Astrocyte (in vitro differentiated cells and primary cell): Measurements from ENCODE around the gene CHPT1. TPM values are rescaled to one million over a fixed set of nuclear protein-coding genes. Genes with fewer than 3 reads are reported as not detected.

Experiments
- DNase-seq: peaks from one replicate; pipeline ENCODE4 v3.0.0-alpha.2; 2010; ENCODE audit warnings: low read depth
- FAIRE-seq: peaks from 2 replicates; lab custom pipeline; 2011; peaks lifted over from hg19 to GRCh38; lab: Jason Lieb, UNC
- H2AFZ ChIP-seq: 2 replicates; pipeline ENCODE4 v1.6.0; 2012; ENCODE audit warnings: low read depth, low read length, inconsistent platforms
- H3K27ac ChIP-seq: 2 replicates; pipeline ENCODE4 v1.5.1; 2011; ENCODE audit warnings: low read depth, low read length, inconsistent platforms
- H3K27me3 ChIP-seq: 2 replicates; pipeline ENCODE4 v1.6.0; 2011; ENCODE audit warnings: low read length, inconsistent platforms; ENCODE audit not compliant: insufficient read depth
- H3K36me3 ChIP-seq: 2 replicates; pipeline ENCODE4 v1.5.1; 2011; ENCODE audit warnings: low read length, inconsistent platforms; ENCODE audit not compliant: insufficient read depth
- H3K4me1 ChIP-seq: 2 replicates; pipeline ENCODE4 v1.5.1; 2011; ENCODE audit warnings: low read length, inconsistent platforms; ENCODE audit not compliant: insufficient read depth
- H3K4me2 ChIP-seq: 2 replicates; pipeline ENCODE4 v1.6.0; 2012; ENCODE audit warnings: low read length, inconsistent platforms
- H3K4me3 ChIP-seq: 2 replicates; pipeline ENCODE4 v1.5.1; 2011; ENCODE audit warnings: low read depth, mild to moderate bottlenecking, low read length, inconsistent platforms; ENCODE audit not compliant: insufficient read depth
- H3K79me2 ChIP-seq: 2 replicates; pipeline ENCODE4 v1.6.0; 2012; ENCODE audit warnings: mild to moderate bottlenecking, low read length, inconsistent platforms; ENCODE audit not compliant: insufficient read depth
- H3K9ac ChIP-seq: 2 replicates; pipeline ENCODE4 v1.6.0; 2012; ENCODE audit warnings: mild to moderate bottlenecking, low read length, inconsistent platforms
- H3K9me3 ChIP-seq: 2 replicates; pipeline ENCODE4 v1.5.1; 2012; ENCODE audit warnings: low read depth, mild to moderate bottlenecking, low read length, inconsistent platforms; ENCODE audit not compliant: insufficient read depth
- H4K20me1 ChIP-seq: 2 replicates; pipeline ENCODE4 v1.6.0; 2012; ENCODE audit warnings: low read length, inconsistent platforms; ENCODE audit not compliant: insufficient read depth
- H3K27ac Mint-ChIP-seq: one replicate; pipeline ENCODE4 v1.8.0; 2021; ENCODE audit warnings: mild to moderate bottlenecking, mixed read lengths; ENCODE audit not compliant: unreplicated experiment
- H3K27me3 Mint-ChIP-seq: one replicate; pipeline ENCODE4 v1.8.0; 2021; ENCODE audit warnings: low read depth, mixed read lengths; ENCODE audit not compliant: unreplicated experiment
- H3K36me3 Mint-ChIP-seq: one replicate; pipeline ENCODE4 v1.8.0; 2021; ENCODE audit warnings: low read depth, mixed read lengths; ENCODE audit not compliant: unreplicated experiment
- H3K4me1 Mint-ChIP-seq: one replicate; pipeline ENCODE4 v1.8.0; 2021; ENCODE audit warnings: low read depth, mixed read lengths; ENCODE audit not compliant: unreplicated experiment
- H3K4me3 Mint-ChIP-seq: one replicate; pipeline ENCODE4 v1.8.0; 2021; ENCODE audit warnings: mild to moderate bottlenecking, moderate library complexity, mixed read lengths; ENCODE audit not compliant: unreplicated experiment
- H3K9me3 Mint-ChIP-seq: one replicate; pipeline ENCODE4 v1.8.0; 2021; ENCODE audit warnings: mild to moderate bottlenecking, mixed read lengths; ENCODE audit not compliant: unreplicated experiment
- CTCF ChIP-seq: IDR thresholded peaks from 2 replicates; pipeline ENCODE4 v1.5.1; 2011; ENCODE audit warnings: low read depth, mild to moderate bottlenecking, inconsistent platforms, low read length, moderate library complexity; ENCODE audit not compliant: insufficient read depth
- EZH2 ChIP-seq: IDR thresholded peaks from 2 replicates; pipeline ENCODE4 v1.6.1; 2012; ENCODE audit warnings: mild to moderate bottlenecking, low read length, inconsistent platforms; ENCODE audit not compliant: insufficient read depth
- total RNA-seq: library from RNA; stranded (reverse); gene quantifications from 2 replicates; pipeline ENCODE4 v1.2.1, GENCODE V29; 2021

Gene CHPT1
- total RNA-seq, 1 donor from 2014 or later, result 22.2 TPM

DNA sequence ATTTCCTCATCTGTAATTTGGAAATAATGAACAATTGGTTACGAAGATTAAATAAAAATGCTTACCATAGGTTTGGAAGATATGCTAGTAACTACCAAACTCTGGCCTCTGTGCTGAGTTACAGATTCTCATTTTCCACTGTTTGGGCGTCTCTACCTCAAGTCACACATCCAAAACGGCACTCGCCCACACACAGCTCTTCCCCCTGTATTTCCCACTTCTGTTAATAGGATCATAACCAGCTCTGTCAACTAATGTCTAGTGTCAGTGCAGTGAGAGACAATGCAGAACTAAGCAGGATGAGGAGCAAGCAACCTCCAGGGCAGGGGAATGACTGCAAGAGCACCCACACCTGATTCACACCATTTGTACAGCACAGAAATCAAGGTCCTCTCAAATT lies 52.7 kb downstream of the CHPT1 start:
- H3K79me2 ChIP-seq, result no peaks in the 10 kb centered on the region
- no peaks in the 10 kb centered on the region for H3K27me3 Mint-ChIP-seq
- DNase-seq, result no peak
- no peak for TF ChIP-seq CTCF
- TF ChIP-seq EZH2, result no peak
- H3K4me1 ChIP-seq, result no peaks in the 10 kb centered on the region
- no peaks in the 10 kb centered on the region for H3K27me3 ChIP-seq
- no peak overlapping the region for H3K27ac Mint-ChIP-seq
- H3K36me3 ChIP-seq, result peaks cover 9% of the 10 kb centered on the region
- H3K4me3 ChIP-seq, result no peak overlapping the region
- no peak overlapping the region for H3K9ac ChIP-seq
- peaks cover 10% of the 10 kb centered on the region for H3K4me1 Mint-ChIP-seq
- no peaks in the 10 kb centered on the region for H4K20me1 ChIP-seq
- no peak overlapping the region for H2AFZ ChIP-seq
- H3K9me3 Mint-ChIP-seq, result no peaks in the 10 kb centered on the region
- H3K36me3 Mint-ChIP-seq, result peaks cover 10% of the 10 kb centered on the region
- H3K9me3 ChIP-seq, result no peaks in the 10 kb centered on the region
- no peak for FAIRE-seq
- H3K4me2 ChIP-seq, result no peak overlapping the region
- H3K27ac ChIP-seq, result no peak overlapping the region
- no peak overlapping the region for H3K4me3 Mint-ChIP-seq

GRCh38 chr12:101759396-101760047 lies 62.1 kb downstream of the CHPT1 start:
- Histone ChIP-seq H3K27ac (no peak overlapping the region), H3K79me2 (no peaks in the 10 kb centered on the region), H3K4me2 (no peak overlapping the region), H4K20me1 (no peaks in the 10 kb centered on the region), H3K4me1 (no peaks in the 10 kb centered on the region), H2AFZ (no peak overlapping the region), H3K27me3 (no peaks in the 10 kb centered on the region), H3K9ac (no peak overlapping the region), H3K36me3 (no peaks in the 10 kb centered on the region), H3K4me3 (no peak overlapping the region), H3K9me3 (no peaks in the 10 kb centered on the region)
- Mint-ChIP-seq H3K4me1 (peaks cover 3% of the 10 kb centered on the region), H3K27ac (no peak overlapping the region), H3K36me3 (peaks cover 2% of the 10 kb centered on the region), H3K27me3 (no peaks in the 10 kb centered on the region), H3K9me3 (no peaks in the 10 kb centered on the region), H3K4me3 (no peak overlapping the region)
- DNase-seq (peak; percentile 14), FAIRE-seq (no peak)
- TF ChIP-seq CTCF (peak; percentile 85), EZH2 (no peak)

DNA sequence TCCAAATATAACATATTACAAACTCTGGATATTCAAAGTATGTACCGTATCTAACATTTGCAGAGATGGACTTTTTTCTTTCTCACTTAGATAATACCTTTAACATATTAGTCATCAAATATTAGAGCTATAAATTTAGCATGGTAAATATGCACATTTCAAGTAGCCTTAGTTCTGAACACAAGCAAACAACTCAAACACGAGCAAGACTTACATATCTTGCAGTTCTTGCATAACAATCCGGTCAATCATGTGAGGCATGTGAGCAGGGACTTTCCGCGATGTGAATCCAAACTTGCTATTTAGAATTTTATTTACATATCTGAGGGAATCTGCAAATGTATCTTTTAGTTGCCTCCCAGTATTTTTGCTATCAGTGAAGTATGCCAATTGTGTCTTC lies 63.9 kb downstream of the CHPT1 start:
- Mint-ChIP-seq H3K4me1 (peaks cover 3% of the 10 kb centered on the region), H3K36me3 (peaks cover 3% of the 10 kb centered on the region), H3K9me3 (no peaks in the 10 kb centered on the region), H3K27ac (no peak overlapping the region), H3K27me3 (no peaks in the 10 kb centered on the region), H3K4me3 (no peak overlapping the region)
- DNase-seq (no peak), FAIRE-seq (no peak)
- Histone ChIP-seq H3K79me2 (no peaks in the 10 kb centered on the region), H4K20me1 (no peaks in the 10 kb centered on the region), H3K27ac (no peak overlapping the region), H3K4me1 (no peaks in the 10 kb centered on the region), H3K4me2 (no peak overlapping the region), H2AFZ (no peak overlapping the region), H3K36me3 (peaks cover 4% of the 10 kb centered on the region), H3K9me3 (no peaks in the 10 kb centered on the region), H3K9ac (no peak overlapping the region), H3K27me3 (no peaks in the 10 kb centered on the region), H3K4me3 (no peak overlapping the region)
- no peak for TF ChIP-seq CTCF
- no peak for TF ChIP-seq EZH2
